AG04449 (cell line): Measurements from ENCODE around the gene MTUS2.

Source experiments
- CTCF ChIA-PET: fragments of 350-600 bp; formaldehyde crosslinking; extraction: SDS; loops from one replicate; lab custom pipeline; 2021; ENCODE audit warnings: antibody characterized with exemption; lab: Yijun Ruan, JAX
- POLR2A ChIA-PET: fragments of 400-600, 350-600 bp; formaldehyde crosslinking; extraction: SDS; loops from one replicate; lab custom pipeline; 2020; ENCODE audit warnings: antibody characterized with exemption, inconsistent platforms; lab: Yijun Ruan, JAX
- DNase-seq: peaks from one replicate; pipeline ENCODE4 v3.0.0-alpha.2; 2010; ENCODE audit warnings: low read depth, low spot score
- H3K4me3 ChIP-seq: 2 replicates; pipeline ENCODE4 v1.5.1; 2011; ENCODE audit warnings: low read depth, mild to moderate bottlenecking, control low read depth, low read length
- CTCF ChIP-seq: IDR thresholded peaks from one replicate; pipeline ENCODE4 v1.5.1; 2011; ENCODE audit warnings: mild to moderate bottlenecking, moderate library complexity, low read length, control low read depth, inconsistent platforms; ENCODE audit not compliant: insufficient read depth; ENCODE audit errors: missing control alignments

MTUS2 gene

GRCh38 chr13:29359181-29359580, 539.0 kb downstream of the MTUS2 start:
- TF ChIP-seq CTCF = no peak
- ChIA-PET CTCF (no interaction called here), POLR2A (no interaction called here)
- H3K4me3 ChIP-seq = no peak overlapping the region
- DNase-seq = no peak

DNA sequence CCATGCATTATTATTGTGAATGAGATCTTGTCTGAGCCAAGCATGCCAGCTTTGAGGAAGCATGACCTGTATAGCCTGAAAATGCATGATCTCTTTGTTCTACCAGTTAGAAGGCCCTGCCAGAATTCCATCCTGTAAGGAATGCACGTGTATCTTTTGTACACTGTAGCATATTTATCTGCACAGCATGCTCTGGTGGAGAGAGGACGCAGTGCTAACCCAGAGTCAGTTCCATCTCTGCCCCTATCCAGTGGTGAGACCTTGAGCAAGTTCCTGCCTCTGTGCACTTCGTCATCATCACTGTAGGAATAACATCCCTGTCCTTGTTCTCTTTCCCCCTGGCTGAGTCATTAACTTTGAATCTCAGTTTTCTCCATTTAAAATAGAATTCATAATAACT, 541.6 kb downstream of the MTUS2 start:
- no peak for DNase-seq
- no peak for TF ChIP-seq CTCF
- ChIA-PET CTCF (interaction anchor here (1.1 to 1.5 kb wide), 3 partner anchors 9 to 541 kb away, joined by 3 to 6 read pairs (median 4); no protein-coding TSS in a partner anchor), POLR2A (no interaction called here)
- no peak overlapping the region for H3K4me3 ChIP-seq

- CTCF ChIA-PET = interaction anchor here (0.7 to 1.5 kb wide), 7 partner anchors 8 to 545 kb away, joined by 3 to 6 read pairs (median 4); no protein-coding TSS in a partner anchor
- no peak for DNase-seq
- POLR2A ChIA-PET = no interaction called here
- H3K4me3 ChIP-seq = no peak overlapping the region
- peak; percentile 94 for TF ChIP-seq CTCF
Observed at GRCh38 chr13:29362849-29363604, 542.9 kb downstream of the MTUS2 start.

GRCh38 chr13:29369060-29369743, 549.1 kb downstream of the MTUS2 start:
- DNase-seq = no peak
- CTCF ChIA-PET = interaction anchor here (0.8 to 2.2 kb wide), 8 partner anchors 9 to 564 kb away, joined by 3 to 14 read pairs (median 4); partner anchors contain the start of gene MTUS2

GRCh38 chr13:29379281-29379680, 559.1 kb downstream of the MTUS2 start:
- no peak for TF ChIP-seq CTCF
- H3K4me3 ChIP-seq = no peak overlapping the region
- ChIA-PET POLR2A (no interaction called here), CTCF (no interaction called here)
- no peak for DNase-seq

More at GRCh38 chr13:29369060-29369743, 549.1 kb downstream of the MTUS2 start:
- peak; percentile 43 for TF ChIP-seq CTCF
- no peak overlapping the region for H3K4me3 ChIP-seq
- POLR2A ChIA-PET = no interaction called here

DNA sequence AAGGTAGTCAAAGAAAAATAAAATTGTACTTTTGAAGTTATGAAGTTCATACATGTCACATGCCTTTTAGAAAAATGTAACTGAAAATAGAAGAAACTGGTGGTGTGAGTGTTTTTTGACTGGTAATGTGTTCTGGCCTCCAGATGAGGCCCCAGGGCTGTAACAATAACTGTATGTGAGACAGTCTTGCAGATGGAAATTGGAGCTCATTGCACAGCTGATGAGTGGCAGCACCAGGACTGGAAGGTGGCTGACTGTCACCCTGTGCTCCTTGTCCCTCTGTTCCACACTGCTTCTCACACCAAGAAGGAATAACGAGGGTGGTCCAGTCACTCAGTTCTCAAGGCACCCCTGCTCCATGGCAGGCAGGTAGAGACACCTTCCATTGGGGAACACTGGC, 559.7 kb downstream of the MTUS2 start:
- no peak overlapping the region for H3K4me3 ChIP-seq
- TF ChIP-seq CTCF = no peak
- ChIA-PET CTCF (no interaction called here), POLR2A (no interaction called here)
- DNase-seq = no peak
